GM12873 (cell line): Measurements from ENCODE around the gene BAZ2B.

Experiments
- CTCF ChIP-seq: IDR thresholded peaks from 2 replicates; pipeline ENCODE4 v1.5.1; 2012; ENCODE audit warnings: low read depth, mild to moderate bottlenecking, moderate library complexity, low read length, control low read depth; ENCODE audit not compliant: insufficient read depth; ENCODE audit errors: missing control alignments

Gene BAZ2B

GRCh38 chr2:159546716-159547430, 69.5 kb downstream of the BAZ2B start:
- no peak for TF ChIP-seq CTCF

GRCh38 chr2:159546039-159546438, 70.3 kb downstream of the BAZ2B start:
- no peak for TF ChIP-seq CTCF

- TF ChIP-seq CTCF, result no peak
Observed at GRCh38 chr2:159545085-159545484, 71.3 kb downstream of the BAZ2B start.

- TF ChIP-seq CTCF, result no peak
Observed at GRCh38 chr2:159542101-159542500, 74.2 kb downstream of the BAZ2B start.

- TF ChIP-seq CTCF, result no peak
Observed at GRCh38 chr2:159539701-159540100, 76.6 kb downstream of the BAZ2B start.

- TF ChIP-seq CTCF, result no peak
Observed at GRCh38 chr2:159538801-159539200, 77.5 kb downstream of the BAZ2B start.

GRCh38 chr2:159531475-159531874, 84.9 kb downstream of the BAZ2B start:
- no peak for TF ChIP-seq CTCF
